Activated effector memory CD4-positive, alpha-beta T cell treated with Interleukin-2 at 50 U/mL for 16 hours (primary cell): ENCODE measurements around the gene VDAC2.
"Not testable (repeated sequence)": the region's sequence is repeated elsewhere in the genome, so short reads cannot be mapped to it uniquely, and the experiment has no call there.

Experiments
- DNase-seq: peaks from one replicate; pipeline ENCODE4 v3.0.0-alpha.2; 2020

VDAC2 gene

DNA sequence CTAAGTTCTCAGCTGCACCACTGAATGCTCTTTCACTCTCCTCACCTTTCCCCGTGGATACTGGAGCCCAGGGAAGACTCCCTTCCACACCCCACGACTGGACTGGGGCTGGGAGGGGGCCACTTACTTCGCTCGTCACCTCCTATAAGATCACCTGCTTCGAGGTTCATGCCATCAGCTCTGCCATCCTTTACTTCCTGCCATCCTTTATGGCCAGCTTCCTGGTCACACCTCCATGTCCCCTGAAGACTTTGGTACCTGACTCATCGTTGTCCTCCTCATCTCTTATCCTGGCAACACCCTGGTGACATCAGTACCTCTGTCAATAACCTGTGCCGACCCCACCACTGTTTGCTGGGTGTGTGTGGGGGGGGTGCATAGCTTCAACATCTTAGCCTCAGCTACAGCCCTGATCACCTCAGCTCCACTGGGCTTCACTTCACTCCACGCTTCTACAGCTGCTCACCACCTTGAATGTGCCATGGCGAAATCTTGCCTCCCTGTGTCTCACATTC, 8.7 kb upstream of the VDAC2 start:
- DNase-seq: no peak

GRCh38 chr10:75202321-75203045, 8.1 kb upstream of the VDAC2 start:
- no peak for DNase-seq

DNA sequence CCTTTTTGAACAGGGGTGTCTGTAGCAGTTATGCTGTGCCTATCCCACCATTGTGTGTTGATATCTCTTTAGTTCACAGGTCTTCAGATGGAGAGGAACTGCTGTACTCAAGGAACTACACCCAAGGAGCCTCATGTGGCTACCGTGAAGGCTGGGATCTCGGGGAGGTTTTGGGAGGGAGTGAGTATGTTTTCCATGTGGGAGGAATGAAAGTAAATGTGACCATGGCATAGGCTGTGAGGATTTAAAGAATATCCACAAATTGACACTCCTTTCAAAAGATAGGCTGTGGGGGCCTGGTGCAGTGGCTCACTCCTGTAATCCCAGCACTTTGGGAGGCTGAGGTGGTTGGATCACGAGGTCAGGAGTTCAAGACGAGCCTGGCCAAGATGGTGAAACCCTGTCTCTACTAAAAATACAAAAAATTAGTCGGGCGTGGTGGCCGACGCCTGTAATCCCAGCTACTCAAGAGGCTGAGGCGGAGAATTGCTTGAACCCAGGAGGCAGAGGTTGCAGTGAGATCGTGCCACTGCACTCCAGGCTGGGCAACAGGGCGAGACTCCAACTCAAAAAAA, 7.5 kb upstream of the VDAC2 start:
- DNase-seq: not testable (repeated sequence)

DNA sequence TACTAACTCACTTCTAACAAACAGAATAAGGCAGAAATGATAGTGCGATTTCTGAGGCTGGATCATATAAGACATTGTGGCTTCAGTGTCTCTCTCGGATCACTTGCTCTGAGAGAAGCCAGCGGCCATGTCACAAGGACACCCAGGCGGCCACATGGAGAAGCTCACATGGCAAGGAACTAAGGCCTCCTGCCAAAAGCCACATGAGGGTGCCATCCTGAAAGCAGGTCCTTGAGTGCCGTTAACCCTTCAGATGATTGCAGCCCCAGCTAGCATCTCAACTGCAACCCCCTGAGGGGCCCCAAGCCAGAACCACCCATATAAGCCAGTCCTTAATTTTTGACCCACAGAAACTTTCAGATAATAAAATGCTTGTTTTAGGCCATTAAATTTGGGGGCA, 6.9 kb upstream of the VDAC2 start:
- no peak for DNase-seq

- no peak for DNase-seq
Observed at GRCh38 chr10:75205908-75206307, 4.7 kb upstream of the VDAC2 start.

GRCh38 chr10:75206638-75207037, 4.0 kb upstream of the VDAC2 start:
- not testable (repeated sequence) for DNase-seq

DNA sequence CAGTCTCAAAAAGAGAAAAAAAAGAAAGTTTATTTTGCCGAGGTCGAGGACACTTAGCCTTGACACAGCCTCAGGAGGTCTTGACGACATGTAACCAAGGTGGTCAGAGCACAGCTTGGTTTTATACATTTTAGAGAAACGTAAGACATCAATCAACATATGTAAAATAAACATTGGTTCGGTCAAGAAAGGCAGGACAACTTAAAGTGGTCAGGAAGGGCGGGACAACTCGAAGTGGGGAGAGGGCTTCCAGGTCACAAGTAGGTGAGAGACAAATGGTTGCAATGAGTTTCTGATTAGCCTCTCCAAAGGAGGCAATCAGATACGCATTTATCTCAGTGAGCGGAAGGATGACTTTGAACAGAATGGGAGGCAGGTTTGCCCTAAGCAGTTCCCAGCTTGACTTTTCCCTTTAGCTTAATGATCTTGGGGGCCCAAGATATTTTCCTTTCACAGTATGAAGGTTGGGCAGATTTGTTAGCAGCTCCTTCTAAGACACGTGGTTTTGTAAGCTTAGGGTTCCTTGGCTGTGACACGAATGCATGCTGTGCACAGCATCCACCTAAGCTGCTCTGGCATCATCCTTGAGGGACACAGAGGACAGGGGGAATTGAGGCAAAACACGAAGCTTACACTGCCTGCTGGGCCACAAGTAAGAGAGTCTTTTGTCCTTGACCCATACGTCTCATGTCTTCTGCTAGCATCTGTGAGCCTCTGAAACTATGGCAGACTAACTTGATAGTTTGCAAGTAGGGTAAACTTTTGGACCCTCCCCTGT, 3.3 kb upstream of the VDAC2 start:
- DNase-seq: no peak

- no peak for DNase-seq
Observed at GRCh38 chr10:75207857-75208144, 2.8 kb upstream of the VDAC2 start.

DNA sequence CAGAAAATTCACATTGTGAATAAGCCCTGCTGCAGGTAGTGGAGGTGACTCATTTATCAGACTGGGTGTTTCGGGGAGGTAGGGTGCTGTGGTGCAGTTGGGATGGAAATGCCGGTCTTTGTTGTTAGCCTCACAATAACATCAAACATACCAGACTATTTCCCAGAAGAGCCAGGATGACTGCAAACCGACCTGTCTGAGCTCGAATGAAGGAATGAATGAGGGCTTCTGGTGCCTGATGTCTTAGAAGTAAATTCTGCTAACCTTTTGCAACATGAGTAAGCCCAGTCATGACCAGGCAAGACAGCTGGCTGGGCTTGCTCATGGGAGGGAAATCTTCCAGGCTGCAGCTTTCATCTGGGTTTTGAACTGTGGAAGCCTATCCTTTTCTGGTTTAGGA, 2.4 kb upstream of the VDAC2 start:
- DNase-seq: no peak

GRCh38 chr10:75209086-75209920, 1.3 kb upstream of the VDAC2 start:
- DNase-seq: no peak

- peak; percentile 75 for DNase-seq
Observed at GRCh38 chr10:75209921-75210281, 695 bp upstream of the VDAC2 start.

GRCh38 chr10:75211007-75211691, 553 bp downstream of the VDAC2 start:
- no peak for DNase-seq

DNA sequence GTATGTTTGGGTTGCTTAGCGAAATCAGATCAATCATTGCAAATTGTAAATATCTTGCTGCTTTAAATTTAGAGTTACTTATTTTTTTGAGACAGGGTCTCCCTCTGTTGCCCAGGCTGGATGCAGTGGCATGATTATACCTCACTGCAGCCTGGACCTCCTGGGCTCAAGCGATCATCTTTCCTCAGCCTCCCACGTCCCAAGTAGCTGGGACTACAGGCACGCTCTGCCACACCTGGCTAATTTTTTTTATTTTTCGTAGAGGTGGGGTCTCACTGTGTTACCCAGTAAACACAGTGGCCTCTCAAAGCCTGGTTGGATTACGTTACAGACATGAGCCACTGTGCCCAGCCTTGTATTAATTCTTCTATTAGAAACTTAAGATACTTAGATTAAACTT, 1.7 kb downstream of the VDAC2 start:
- DNase-seq: no peak

GRCh38 chr10:75220274-75220673, 9.7 kb downstream of the VDAC2 start:
- DNase-seq: no peak

- not testable (repeated sequence) for DNase-seq
Observed at GRCh38 chr10:75221492-75221891, 10.9 kb downstream of the VDAC2 start.

DNA sequence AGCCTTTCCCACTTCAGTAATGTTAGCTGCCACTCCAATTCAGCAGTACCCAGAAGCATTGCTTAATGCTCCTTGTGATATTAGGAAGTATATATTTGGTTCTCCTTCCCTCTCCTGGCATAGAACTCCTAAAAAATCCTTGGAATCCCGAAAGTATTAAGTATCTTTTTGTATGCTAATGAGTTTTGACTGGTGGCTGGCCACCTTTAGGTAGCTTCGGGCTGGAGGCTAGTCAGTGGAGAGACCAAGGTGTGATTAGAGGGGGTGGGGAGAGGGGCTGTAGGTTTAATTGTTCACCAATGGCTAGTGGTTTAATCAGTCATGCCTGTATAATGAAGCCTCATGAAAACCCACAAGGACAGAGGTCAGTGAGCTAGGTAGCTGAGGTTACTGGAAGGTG, 12.9 kb downstream of the VDAC2 start:
- DNase-seq: no peak

- DNase-seq: no peak
Observed at GRCh38 chr10:75226095-75226494, 15.5 kb downstream of the VDAC2 start.

DNA sequence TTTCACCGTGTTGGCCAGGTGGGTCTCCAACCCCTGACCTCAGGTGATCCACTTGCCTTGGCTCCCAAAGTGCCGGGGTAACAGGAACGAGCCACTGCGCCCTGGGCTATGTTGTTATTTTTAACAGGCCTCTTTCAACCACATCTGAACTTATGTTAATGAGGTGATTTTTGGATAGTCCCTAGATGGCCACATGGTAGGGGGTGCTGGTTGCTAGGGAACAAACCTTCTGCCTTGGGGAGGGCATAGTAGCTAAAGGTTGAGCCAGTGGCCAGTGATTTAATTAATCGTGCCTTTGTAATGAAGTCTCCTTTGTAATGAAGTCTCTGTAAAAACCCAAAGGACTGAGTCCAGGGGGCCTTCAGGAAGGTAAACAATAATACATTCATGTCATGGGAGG, 16.1 kb downstream of the VDAC2 start:
- no peak for DNase-seq

GRCh38 chr10:75228278-75228677, 17.7 kb downstream of the VDAC2 start:
- no peak for DNase-seq

- no peak for DNase-seq
Observed at GRCh38 chr10:75228834-75229233, 18.2 kb downstream of the VDAC2 start.

DNA sequence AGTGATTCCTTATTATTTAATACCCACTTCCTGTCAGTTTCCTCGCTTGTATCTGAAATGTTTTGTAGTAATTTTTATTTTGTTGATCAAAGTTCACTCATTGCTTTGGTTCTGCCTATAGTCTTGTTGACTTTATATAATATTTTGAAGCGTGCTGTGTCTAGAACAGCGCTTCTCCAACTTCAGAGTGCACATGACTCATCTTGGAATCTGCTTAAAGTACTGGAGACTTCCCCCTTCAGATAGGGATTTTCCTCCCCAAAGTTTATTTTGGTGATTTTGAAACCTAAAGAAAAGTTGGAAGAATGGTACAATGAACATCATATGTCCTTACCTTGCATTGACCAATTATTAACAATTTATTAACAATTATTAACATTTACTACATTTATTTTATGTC, 19.4 kb downstream of the VDAC2 start:
- DNase-seq: no peak

DNA sequence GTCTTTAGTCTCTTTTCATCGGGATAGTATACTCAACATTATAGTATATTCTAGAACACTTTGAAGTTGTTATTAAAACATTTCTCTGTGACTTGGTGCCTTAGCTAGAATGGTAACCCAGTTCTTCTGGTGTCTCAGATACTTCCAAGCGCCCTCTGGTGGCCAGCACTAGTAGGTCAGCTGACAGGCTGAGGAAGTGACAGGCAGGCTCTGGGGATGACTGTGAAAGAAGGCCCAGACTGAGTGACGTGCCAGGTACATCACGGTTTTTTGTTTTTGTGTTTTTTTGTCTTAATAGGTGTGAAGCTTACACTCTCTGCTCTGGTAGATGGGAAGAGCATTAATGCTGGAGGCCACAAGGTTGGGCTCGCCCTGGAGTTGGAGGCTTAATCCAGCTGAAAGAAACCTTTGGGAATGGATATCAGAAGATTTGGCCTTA, 20.0 kb downstream of the VDAC2 start:
- DNase-seq: peak; percentile 86
